ENCODE results near the gene ANKRD36B.
A peak's percentile ranks its signal among the peaks of the same experiment; 100 is the strongest.
"Not testable (repeated sequence)": the region's sequence is repeated elsewhere in the genome, so short reads cannot be mapped to it uniquely, and the experiment has no call there.

The ANKRD36B gene

GRCh38 chr2:97548536-97548935 is 41.1 kb downstream of the ANKRD36B start:
- not testable (repeated sequence) for DNase-seq

GRCh38 chr2:97546711-97547110 is 43.0 kb downstream of the ANKRD36B start:
- DNase-seq = no peak

- not testable (repeated sequence) for DNase-seq
Observed at GRCh38 chr2:97544911-97545310, 44.8 kb downstream of the ANKRD36B start.

GRCh38 chr2:97525904-97526303 is 63.8 kb downstream of the ANKRD36B start:
- DNase-seq = not testable (repeated sequence)

GRCh38 chr2:97523816-97524215 is 65.9 kb downstream of the ANKRD36B start:
- DNase-seq = not testable (repeated sequence)

GRCh38 chr2:97522916-97523555 is 66.6 kb downstream of the ANKRD36B start:
- not testable (repeated sequence) for DNase-seq

- not testable (repeated sequence) for DNase-seq
Observed at GRCh38 chr2:97495651-97496050, 94.0 kb downstream of the ANKRD36B start.

GRCh38 chr2:97490141-97490540 is 99.5 kb downstream of the ANKRD36B start:
- peak; percentile 55 for DNase-seq

All from activated CD8-positive, alpha-beta memory T cell treated with anti-CD3 and anti-CD28 coated beads, Interleukin-2, amount 50 U/mL, for 48 hours (primary cell).